Kidney glomerular epithelial cell (primary cell): ENCODE measurements around the gene LTBP3.

Experiments used
- DNase-seq: peaks from one replicate; lab custom pipeline; 2025; lab: John Stamatoyannopoulos, UW

Gene LTBP3

DNA sequence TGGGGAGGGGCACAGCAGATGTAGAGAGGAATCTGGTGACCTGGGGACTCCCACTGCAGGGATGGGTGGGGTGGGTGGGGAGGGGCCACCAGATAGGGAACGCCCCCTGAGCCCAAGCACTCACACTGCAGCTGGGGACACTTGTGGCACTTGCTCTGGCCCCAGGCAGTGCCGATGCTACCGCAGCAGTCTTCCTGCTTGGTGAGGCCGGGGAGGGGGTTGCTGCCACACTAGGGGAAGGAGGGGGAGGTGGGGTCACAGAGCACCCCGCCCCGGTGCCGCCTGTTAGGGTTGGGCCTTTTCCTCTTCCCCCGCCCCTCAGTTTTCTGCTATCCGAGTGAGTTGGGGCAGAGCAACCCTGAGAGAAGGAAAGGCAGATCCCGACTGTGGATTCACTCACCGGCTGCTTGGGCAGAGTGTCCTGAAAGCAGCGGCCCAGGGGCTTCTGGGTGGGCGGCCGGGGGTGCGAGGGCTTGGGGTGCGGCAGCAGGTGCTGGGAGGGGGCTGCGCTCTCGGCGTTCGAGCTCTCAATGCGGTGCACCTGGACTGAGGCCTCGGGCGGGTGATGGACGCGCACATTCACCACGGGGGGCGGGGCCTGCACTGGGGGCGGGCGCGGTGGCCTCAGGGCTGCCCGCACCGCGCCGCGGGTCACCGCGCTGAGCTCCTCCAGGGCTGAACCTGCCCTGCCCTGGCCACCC, 4.7 kb downstream of the LTBP3 start:
- DNase-seq, result no peak

- DNase-seq, result no peak
Observed at GRCh38 chr11:65552388-65552951, 5.7 kb downstream of the LTBP3 start.

DNA sequence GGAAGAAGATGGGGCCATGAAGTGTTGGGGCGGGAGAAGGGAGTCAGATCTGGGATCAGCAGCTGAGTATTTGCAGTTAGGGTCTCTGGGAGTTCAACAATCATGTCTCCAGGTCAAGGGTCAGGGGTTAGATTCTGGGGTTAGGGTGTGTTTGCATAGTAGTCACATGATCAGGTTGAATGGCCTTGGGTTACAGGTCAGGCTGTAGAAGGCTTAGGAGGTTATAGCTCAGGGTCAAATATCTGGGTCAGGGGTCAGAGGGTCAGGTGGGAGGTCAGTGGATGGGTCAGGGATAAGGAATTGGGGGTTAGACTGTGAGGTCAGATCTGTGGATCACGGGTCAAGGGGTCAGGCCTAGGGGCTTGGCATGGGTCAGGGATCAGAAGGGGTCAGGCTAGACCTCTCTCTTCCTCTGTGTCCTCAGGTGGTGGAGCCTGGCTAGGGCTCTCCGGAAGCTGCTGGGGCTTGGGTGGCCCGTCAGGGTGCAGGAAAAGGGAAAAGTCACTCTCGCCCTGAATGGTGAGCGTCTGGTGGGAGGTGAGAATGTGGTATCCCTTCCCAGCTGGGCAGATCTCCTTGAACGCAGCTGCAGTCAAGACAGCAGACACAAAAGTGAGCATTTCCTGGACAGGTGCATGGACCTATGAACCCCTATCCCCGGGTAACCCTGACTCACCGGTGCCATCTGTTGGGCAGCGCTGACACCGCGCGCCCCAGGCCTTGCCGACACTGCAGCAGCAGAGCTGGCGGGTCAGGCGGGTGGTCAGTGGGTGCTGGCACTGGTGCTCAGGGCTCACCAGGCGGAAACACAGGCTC, 6.4 kb downstream of the LTBP3 start:
- no peak for DNase-seq

DNA sequence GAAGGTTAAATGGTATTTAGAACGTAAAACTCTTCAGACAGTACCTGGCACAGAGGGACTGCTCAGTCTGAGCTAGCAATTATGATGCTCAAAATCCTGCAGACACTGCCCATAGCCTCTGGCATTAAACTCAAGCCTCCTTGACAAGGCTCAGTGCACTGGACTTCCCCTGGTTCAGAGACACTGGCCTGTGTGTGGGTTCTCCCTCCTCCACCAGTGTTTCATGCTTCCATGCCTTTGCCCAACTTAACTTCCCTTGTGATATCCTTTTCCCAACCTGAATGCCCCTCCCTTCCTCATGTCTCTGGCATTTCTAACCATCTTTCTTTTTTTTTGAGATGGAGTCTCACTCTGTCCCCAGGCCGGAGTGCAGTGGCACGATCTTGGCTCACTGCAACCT, 9.1 kb downstream of the LTBP3 start:
- no peak for DNase-seq

DNA sequence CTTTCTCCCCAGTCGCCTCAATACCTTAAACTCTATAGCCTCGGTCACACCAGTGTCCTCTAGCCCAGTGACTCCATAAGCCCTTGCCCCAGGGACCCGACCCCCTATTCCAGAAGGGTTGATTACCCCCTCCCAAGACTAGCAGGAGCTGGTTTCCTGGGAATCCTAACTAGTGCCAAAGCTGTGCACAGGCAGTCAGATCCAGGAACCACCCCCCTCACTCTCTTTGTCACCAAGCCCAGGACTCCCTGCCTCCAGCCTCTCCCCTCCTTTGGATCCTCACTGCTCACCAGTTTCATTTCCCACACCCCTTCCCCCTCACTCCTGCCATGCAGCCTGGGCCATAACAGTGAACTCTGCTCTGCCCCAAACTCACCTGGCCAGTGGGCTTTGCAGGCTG, 9.8 kb downstream of the LTBP3 start:
- no peak for DNase-seq

DNA sequence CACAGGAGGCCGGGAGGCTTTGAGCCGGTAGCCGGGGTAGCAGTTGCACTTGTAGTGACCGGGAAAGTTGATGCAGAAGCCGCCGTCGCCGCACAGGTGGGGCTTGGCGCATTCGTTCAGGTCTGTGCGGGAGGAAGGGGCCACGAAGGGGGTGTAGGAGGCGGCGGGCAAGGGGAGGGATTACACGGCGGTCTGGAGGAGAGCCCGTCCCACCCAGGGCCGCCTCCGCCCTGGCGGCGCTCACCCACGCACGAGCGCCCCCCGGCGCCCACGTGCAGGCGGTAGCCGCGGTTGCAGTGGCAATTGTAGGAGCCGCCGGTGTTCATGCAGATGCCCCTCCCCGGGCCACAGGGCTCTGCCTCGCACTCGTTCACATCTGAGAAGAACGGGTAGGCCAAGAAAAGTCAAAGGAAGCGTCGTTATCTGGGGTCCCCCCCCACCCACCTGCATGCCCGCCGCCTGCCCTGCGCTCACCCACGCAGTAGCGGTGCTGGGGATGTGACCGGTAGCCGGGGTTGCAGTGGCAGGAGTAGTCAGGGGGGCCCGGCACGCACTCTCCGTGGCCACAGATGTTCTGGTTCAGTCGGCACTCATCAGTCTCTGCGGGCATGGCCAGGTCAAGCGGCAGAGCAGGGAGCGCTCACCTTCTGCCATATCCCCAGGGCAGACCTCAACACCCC, 10.6 kb downstream of the LTBP3 start:
- DNase-seq, result no peak

DNA sequence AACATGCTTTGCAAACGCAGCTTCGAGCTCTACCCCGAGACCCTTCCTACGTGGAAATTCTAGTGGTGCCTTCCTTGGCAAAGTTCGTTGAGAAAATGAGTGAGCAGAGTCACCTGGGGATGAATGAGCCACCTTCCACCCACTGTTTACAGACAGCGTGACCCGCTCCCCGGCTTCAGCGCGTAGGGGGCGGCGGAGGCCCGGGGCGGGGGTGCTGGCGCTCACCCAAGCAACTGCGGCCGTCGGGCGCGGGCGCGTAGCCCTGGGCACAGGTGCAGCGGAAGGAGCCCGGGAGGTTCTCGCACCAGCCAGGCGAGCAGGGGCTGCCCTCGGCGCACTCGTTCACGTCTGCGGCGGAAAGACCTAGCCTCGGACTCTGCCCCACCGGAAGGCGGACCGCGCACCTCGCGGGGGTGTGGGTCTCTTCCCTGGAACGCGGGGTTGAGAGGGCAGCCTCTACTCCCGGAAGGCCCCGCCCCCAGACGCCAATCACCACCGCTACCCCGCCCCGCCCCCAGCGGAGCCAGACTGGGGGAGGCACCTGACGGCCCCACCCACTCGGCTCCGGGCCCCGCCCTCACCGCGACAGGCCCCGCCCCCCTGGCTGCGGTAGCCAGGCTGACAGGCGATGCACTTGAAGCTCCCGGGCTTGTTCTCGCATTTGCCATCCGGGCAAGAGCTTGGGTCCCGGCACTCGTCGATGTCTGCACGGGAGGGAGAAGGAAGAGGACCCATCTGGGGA, 11.8 kb downstream of the LTBP3 start:
- DNase-seq, result no peak

GRCh38 chr11:65545853-65546216, 12.3 kb downstream of the LTBP3 start:
- no peak for DNase-seq

GRCh38 chr11:65542738-65543390, 15.3 kb downstream of the LTBP3 start:
- no peak for DNase-seq

DNA sequence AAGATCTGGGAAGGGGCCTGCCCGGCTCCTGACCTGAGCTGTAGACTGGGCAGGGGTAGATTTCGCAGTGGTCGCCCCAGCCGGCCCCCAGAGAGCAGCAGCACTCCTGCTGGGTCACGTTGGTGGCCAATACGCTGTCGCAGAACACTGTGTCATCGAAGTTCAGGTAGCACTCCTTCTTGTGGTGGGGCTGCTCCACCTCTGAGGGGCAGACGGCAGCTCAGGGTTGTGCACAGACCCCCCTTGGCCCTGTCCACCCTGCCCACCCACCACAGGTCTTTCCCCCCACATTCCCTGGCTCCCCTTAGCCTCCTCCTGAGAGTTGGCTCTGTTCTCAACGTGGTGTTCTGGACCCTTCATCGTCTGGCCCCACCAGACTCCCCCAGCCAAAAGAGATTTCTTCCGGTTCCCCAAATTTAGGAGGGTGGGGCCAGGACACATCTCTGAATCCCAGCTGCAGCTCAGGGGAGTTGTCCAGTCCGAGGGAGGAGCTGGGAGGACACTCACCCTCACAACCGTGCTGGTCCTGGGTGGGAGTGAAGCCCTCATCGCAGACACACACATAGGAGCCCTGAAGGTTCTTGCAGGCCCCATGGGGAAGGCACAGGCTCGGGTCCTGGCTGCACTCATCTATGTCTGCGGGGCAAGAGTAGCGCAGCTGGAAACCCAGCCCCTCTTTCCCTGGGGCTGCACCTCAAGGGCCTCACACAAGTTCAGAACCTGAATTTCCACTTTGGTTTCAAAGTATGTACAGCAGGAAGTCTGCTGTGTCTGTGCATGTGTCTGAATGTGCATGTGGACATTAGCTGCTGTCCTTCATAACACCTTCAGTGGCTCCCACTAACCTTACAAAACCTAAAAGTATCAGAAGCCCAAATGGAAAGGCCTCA, 16.8 kb downstream of the LTBP3 start:
- DNase-seq, result no peak

- DNase-seq, result no peak
Observed at GRCh38 chr11:65540290-65541092, 17.7 kb downstream of the LTBP3 start.

DNA sequence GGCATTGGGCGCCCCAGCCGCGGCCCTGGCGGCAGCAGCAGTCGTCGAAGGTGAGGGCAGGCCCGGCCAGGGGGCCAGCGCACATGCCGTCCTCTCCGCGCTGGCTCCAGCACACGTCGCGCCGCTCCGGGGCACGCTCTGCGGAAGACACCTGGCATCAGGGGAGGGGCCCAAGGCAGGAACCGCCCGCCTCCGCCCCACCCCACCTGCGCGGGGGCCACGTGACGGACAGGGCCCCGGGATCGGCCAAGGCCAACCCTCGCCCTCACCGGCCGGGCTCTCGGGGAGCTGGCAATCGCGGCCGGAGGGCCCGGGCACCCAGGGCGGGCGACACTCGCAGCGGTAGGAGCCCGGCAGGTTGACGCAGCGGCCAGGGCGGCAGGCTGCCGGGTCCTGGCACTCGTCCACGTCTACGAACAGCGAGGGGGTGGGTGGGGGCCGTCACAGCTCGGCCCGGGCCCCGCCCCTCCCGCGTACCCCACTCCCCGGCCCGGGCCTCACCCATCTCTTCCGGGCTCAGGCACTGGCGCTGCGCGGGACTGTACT, 18.3 kb downstream of the LTBP3 start:
- no peak for DNase-seq

- DNase-seq, result no peak
Observed at GRCh38 chr11:65538915-65539743, 19.0 kb downstream of the LTBP3 start.

DNA sequence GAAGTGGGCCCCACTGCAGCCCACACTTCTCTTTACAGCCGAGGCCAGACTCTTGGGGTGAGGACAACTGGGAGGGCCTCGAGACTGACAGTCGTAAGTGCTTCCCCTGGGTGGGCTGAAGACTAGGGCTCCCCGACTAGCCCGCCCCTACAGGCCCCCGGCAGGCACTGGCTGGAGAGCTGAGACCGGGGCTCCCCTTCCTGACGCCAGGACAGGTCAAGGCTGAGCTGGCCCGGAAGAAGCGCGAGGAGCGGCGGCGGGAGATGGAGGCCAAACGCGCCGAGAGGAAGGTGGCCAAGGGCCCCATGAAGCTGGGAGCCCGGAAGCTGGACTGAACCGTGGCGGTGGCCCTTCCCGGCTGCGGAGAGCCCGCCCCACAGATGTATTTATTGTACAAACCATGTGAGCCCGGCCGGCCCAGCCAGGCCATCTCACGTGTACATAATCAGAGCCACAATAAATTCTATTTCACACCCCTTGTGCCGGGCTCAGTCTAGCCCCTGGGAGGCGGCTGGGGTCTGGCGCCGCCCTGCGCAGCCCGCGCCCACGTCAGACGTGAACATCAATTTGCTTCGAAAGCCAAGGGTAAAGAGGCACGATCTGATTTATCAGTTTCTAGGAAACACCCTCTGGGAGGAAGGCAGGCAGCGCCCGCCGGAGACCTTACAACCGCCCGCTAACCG, 19.8 kb downstream of the LTBP3 start:
- no peak for DNase-seq

- DNase-seq, result no peak
Observed at GRCh38 chr11:65537620-65538231, 20.4 kb downstream of the LTBP3 start.

DNA sequence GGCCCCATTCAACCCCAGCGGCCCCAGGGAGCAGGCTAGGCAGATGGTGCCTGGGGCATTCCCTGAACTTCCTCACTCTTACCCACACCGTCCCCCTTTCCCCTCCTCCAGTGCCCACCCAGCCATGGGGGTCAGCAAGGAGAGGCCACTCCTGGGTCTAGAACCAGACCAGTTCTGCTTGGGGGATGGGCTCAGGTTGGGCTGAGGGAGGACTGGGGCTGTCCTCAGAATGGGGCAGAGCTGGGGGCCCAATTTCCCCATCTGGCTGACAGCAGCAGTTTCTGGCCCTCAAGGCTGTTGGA, 20.9 kb downstream of the LTBP3 start:
- no peak for DNase-seq

GRCh38 chr11:65536412-65537295, 21.5 kb downstream of the LTBP3 start:
- no peak for DNase-seq
